Sigmoid colon (tissue), 4 donors: ENCODE data around the gene VPS39.

Experiments used
- CTCF ChIP-seq, 4 experiments: fragments of 450-650 bp in 3 of 4; fragments of 200-600 bp in 1 of 4; IDR thresholded peaks; one replicate each; pipeline ENCODE4 v1.5.1; 2016 to 2019; ENCODE audit warnings: antibody characterized with exemption in 4 of 4, mild to moderate bottlenecking in 3 of 4, moderate library complexity in 2 of 4
- EP300 ChIP-seq, 4 donors: sonication (generic); formaldehyde crosslinking; IDR thresholded peaks; one replicate each; pipeline ENCODE4 v1.6.1; 2017; ENCODE audit warnings: antibody characterized with exemption in 4 of 4
- POLR2AphosphoS5 ChIP-seq, 4 donors: sonication (generic); formaldehyde crosslinking; IDR thresholded peaks; one replicate each; pipeline ENCODE4 v1.6.1; 2017; ENCODE audit warnings: antibody characterized with exemption in 4 of 4

- TF ChIP-seq EP300 (IDR thresholded peaks at IDR 0.05): no peak
- no peak for TF ChIP-seq CTCF (IDR thresholded peaks at IDR 0.05)
- no peak for TF ChIP-seq POLR2AphosphoS5 (IDR thresholded peaks at IDR 0.05)
Measured at GRCh38 chr15:42198516-42198915, 9.6 kb downstream of the VPS39 start.
